GM21825 (cell line): ENCODE measurements around the gene ANXA2.
"Not testable (repeated sequence)": the region's sequence is repeated elsewhere in the genome, so short reads cannot be mapped to it uniquely, and the experiment has no call there.

Experiments
- ATAC-seq: cut with Tn5 transposase; IDR thresholded peaks from one replicate; pipeline ENCODE4 v1.9.1; 2021; ENCODE audit warnings: mild to moderate bottlenecking, moderate library complexity; ENCODE audit not compliant: unreplicated experiment

The ANXA2 gene

GRCh38 chr15:60411774-60412425 is 14.1 kb upstream of the ANXA2 start:
- ATAC-seq = no peak

GRCh38 chr15:60410350-60410749 is 12.6 kb upstream of the ANXA2 start:
- not testable (repeated sequence) for ATAC-seq

GRCh38 chr15:60408463-60408981 is 10.7 kb upstream of the ANXA2 start:
- no peak for ATAC-seq

- no peak for ATAC-seq
These were observed 9.6 kb upstream of the ANXA2 start for GRCh38 chr15:60407415-60407805.

- no peak for ATAC-seq
These were observed 9.0 kb upstream of the ANXA2 start for GRCh38 chr15:60406513-60407414.

GRCh38 chr15:60405399-60405798 is 7.6 kb upstream of the ANXA2 start:
- ATAC-seq = no peak

- not testable (repeated sequence) for ATAC-seq
These were observed 6.6 kb upstream of the ANXA2 start for GRCh38 chr15:60404351-60404750.

- ATAC-seq = no peak
These were observed 3.2 kb upstream of the ANXA2 start for GRCh38 chr15:60400944-60401343.

- no peak for ATAC-seq
These were observed 2.1 kb upstream of the ANXA2 start for GRCh38 chr15:60399931-60400330.

GRCh38 chr15:60399246-60399915 is 1.6 kb upstream of the ANXA2 start:
- no peak for ATAC-seq

- peak; percentile 72 for ATAC-seq
These were observed 621 bp downstream of the ANXA2 start for GRCh38 chr15:60396958-60397771.

GRCh38 chr15:60396560-60396957 is 1.2 kb downstream of the ANXA2 start:
- ATAC-seq = no peak

- ATAC-seq = no peak
These were observed 1.7 kb downstream of the ANXA2 start for GRCh38 chr15:60396100-60396499.

- no peak for ATAC-seq
These were observed 2.3 kb downstream of the ANXA2 start for GRCh38 chr15:60395276-60396011.

- no peak for ATAC-seq
These were observed 3.1 kb downstream of the ANXA2 start for GRCh38 chr15:60394689-60395097.

- no peak for ATAC-seq
These were observed 4.6 kb downstream of the ANXA2 start for GRCh38 chr15:60392986-60393790.

- no peak for ATAC-seq
These were observed 5.2 kb downstream of the ANXA2 start for GRCh38 chr15:60392601-60392985.

GRCh38 chr15:60391722-60392315 is 6.0 kb downstream of the ANXA2 start:
- ATAC-seq = no peak
